ENCODE results near the gene IFNAR1.
A peak's percentile ranks its signal among the peaks of the same experiment; 100 is the strongest.
"Not testable (repeated sequence)": the region's sequence is repeated elsewhere in the genome, so short reads cannot be mapped to it uniquely, and the experiment has no call there.

Gene IFNAR1

GRCh38 chr21:33308586-33309490 lies 15.9 kb upstream of the IFNAR1 start:
- WGBS, result 83% methylated on average over 6 of the region's 6 CpGs
- H3K4me3 ChIP-seq (ENCODE audit: low read length), result no peak overlapping the region
- no peaks in the 10 kb centered on the region for H3K36me3 ChIP-seq (ENCODE audit: insufficient read depth, low read length)
- no peak overlapping the region for H3K9ac ChIP-seq (ENCODE audit: low read depth, low read length)
- H3K27me3 ChIP-seq (ENCODE audit: insufficient read depth, low read length), result no peaks in the 10 kb centered on the region
- no peak overlapping the region for H3K27ac ChIP-seq (ENCODE audit: low read depth, low read length)
- no peaks in the 10 kb centered on the region for H3K4me1 ChIP-seq (ENCODE audit: insufficient read depth, low read length)
- no peaks in the 10 kb centered on the region; the same call in 1 of the 2 replicates for H3K9me3 ChIP-seq (ENCODE audit: insufficient read depth, low read depth, low read length)

GRCh38 chr21:33309778-33310177 lies 15.0 kb upstream of the IFNAR1 start:
- H3K9ac ChIP-seq (ENCODE audit: low read depth, low read length), result no peak overlapping the region
- H3K4me1 ChIP-seq (ENCODE audit: insufficient read depth, low read length), result no peaks in the 10 kb centered on the region
- H3K4me3 ChIP-seq (ENCODE audit: low read length), result no peak overlapping the region
- H3K27ac ChIP-seq (ENCODE audit: low read depth, low read length), result no peak overlapping the region
- H3K36me3 ChIP-seq (ENCODE audit: insufficient read depth, low read length), result no peaks in the 10 kb centered on the region
- no peaks in the 10 kb centered on the region; the same call in 1 of the 2 replicates for H3K9me3 ChIP-seq (ENCODE audit: insufficient read depth, low read depth, low read length)
- whole genome bisulfite sequencing, result 85% methylated on average over 1 of the region's 1 CpG
- no peaks in the 10 kb centered on the region for H3K27me3 ChIP-seq (ENCODE audit: insufficient read depth, low read length)

DNA sequence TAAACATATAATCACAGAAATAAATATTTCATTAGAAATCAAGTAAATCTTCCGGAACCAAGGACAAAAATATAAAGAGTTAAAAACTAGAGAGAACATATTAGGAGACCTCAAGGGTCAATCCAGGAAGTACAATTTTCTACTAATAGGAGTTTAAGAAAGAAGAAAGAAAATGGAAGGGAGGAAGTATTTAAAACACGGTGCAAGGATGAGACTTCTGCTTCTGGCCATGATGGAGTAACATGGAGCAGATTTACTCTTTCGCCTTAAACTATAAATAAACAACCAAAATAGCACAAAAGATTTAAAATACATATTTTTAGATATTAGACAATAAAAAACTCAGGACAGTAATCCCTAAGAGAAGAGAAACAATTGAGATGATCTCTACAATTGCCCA lies 12.6 kb upstream of the IFNAR1 start:
- H3K9ac ChIP-seq (ENCODE audit: low read depth, low read length), result no peak overlapping the region
- no peaks in the 10 kb centered on the region for H3K36me3 ChIP-seq (ENCODE audit: insufficient read depth, low read length)
- H3K4me3 ChIP-seq (ENCODE audit: low read length), result no peak overlapping the region
- WGBS, result 100% methylated on average over 1 of the region's 3 CpGs
- H3K4me1 ChIP-seq (ENCODE audit: insufficient read depth, low read length), result no peaks in the 10 kb centered on the region
- no peaks in the 10 kb centered on the region; the same call in 1 of the 2 replicates for H3K9me3 ChIP-seq (ENCODE audit: insufficient read depth, low read depth, low read length)
- no peaks in the 10 kb centered on the region for H3K27me3 ChIP-seq (ENCODE audit: insufficient read depth, low read length)
- H3K27ac ChIP-seq (ENCODE audit: low read depth, low read length), result no peak overlapping the region

DNA sequence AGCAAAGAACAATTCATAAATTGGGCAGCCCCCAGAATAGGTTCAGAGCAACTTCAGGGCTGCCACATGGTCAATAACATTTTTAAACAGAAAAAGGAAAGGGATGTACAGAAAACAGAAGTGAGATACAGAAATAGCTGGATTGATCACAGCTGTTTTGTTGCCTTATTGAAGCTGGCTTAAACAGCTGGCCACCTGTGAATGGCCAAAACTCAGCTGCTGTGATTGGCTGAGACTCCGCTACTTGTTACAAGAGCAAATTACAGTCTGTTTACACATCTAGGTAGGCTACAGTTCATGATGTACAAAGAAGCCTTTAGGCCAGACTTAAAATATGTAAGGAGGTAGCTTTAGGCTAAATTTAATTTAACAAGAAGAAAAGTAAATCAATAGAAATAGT lies 11.6 kb upstream of the IFNAR1 start:
- H3K4me1 ChIP-seq (ENCODE audit: insufficient read depth, low read length), result no peaks in the 10 kb centered on the region
- no peaks in the 10 kb centered on the region for H3K36me3 ChIP-seq (ENCODE audit: insufficient read depth, low read length)
- 94% methylated on average over 1 of the region's 1 CpG for WGBS
- no peak overlapping the region for H3K27ac ChIP-seq (ENCODE audit: low read depth, low read length)
- no peaks in the 10 kb centered on the region for H3K27me3 ChIP-seq (ENCODE audit: insufficient read depth, low read length)
- H3K9ac ChIP-seq (ENCODE audit: low read depth, low read length), result no peak overlapping the region
- no peak overlapping the region for H3K4me3 ChIP-seq (ENCODE audit: low read length)
- H3K9me3 ChIP-seq (ENCODE audit: insufficient read depth, low read depth, low read length), result no peaks in the 10 kb centered on the region; the same call in 1 of the 2 replicates

- no peak overlapping the region for H3K27ac ChIP-seq (ENCODE audit: low read depth, low read length)
- H3K9me3 ChIP-seq (ENCODE audit: insufficient read depth, low read depth, low read length), result no peaks in the 10 kb centered on the region; the same call in 1 of the 2 replicates
- H3K4me1 ChIP-seq (ENCODE audit: insufficient read depth, low read length), result no peaks in the 10 kb centered on the region
- H3K4me3 ChIP-seq (ENCODE audit: low read length), result no peak overlapping the region
- H3K9ac ChIP-seq (ENCODE audit: low read depth, low read length), result no peak overlapping the region
- WGBS, result 94% methylated on average over 3 of the region's 4 CpGs
- H3K36me3 ChIP-seq (ENCODE audit: insufficient read depth, low read length), result no peaks in the 10 kb centered on the region
- H3K27me3 ChIP-seq (ENCODE audit: insufficient read depth, low read length), result no peaks in the 10 kb centered on the region
Observed at GRCh38 chr21:33313611-33314010, 11.2 kb upstream of the IFNAR1 start.

GRCh38 chr21:33314111-33314510 lies 10.7 kb upstream of the IFNAR1 start:
- 75% methylated on average over 3 of the region's 4 CpGs for WGBS
- Histone ChIP-seq H3K9me3 (ENCODE audit: insufficient read depth, low read depth, low read length) (no peaks in the 10 kb centered on the region; the same call in 1 of the 2 replicates), H3K27ac (ENCODE audit: low read depth, low read length) (no peak overlapping the region), H3K4me1 (ENCODE audit: insufficient read depth, low read length) (no peaks in the 10 kb centered on the region), H3K9ac (ENCODE audit: low read depth, low read length) (no peak overlapping the region), H3K36me3 (ENCODE audit: insufficient read depth, low read length) (no peaks in the 10 kb centered on the region), H3K27me3 (ENCODE audit: insufficient read depth, low read length) (no peaks in the 10 kb centered on the region), H3K4me3 (ENCODE audit: low read length) (no peak overlapping the region)

DNA sequence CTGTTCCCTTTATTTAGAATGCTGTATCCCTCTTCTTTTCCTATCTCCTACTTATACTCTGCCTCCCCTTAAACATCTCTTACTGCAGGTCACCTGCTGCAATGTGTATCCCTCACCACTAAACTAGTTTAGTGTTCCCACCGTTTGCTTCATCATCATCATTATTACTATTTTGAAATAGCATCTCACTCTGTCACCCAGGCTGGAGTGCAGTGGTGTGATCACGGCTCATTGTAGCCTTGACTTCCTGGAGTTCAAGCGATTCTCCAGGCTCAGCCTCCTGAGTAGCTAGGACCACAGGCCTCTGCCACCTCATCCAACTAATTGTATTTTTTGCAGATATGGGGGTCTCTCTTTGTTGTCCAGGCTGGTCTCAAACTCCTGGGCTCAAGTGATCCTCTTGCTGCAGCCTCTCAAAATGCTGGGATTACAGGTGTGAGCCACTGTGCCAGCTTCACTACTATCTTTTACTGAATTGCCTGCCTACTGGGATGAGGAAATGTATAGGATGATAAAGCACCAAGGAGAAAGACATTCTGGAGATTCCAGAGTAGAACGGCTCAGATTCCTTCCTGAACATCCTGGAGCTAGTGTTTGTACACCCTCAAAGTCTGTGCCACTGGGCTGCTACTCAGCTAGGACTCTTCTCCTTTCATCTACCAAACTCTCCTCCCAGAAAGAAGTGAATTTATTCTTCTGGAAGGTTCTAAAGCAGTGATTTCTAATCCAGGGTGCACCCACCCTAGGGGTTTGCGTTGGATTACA lies 8.6 kb upstream of the IFNAR1 start:
- H3K36me3 ChIP-seq (ENCODE audit: insufficient read depth, low read length), result no peaks in the 10 kb centered on the region
- H3K4me3 ChIP-seq (ENCODE audit: low read length), result no peak overlapping the region
- H3K27me3 ChIP-seq (ENCODE audit: insufficient read depth, low read length), result no peaks in the 10 kb centered on the region
- no peak overlapping the region for H3K27ac ChIP-seq (ENCODE audit: low read depth, low read length)
- H3K4me1 ChIP-seq (ENCODE audit: insufficient read depth, low read length), result no peaks in the 10 kb centered on the region
- H3K9ac ChIP-seq (ENCODE audit: low read depth, low read length), result no peak overlapping the region
- 87% methylated on average over 4 of the region's 5 CpGs for WGBS
- no peaks in the 10 kb centered on the region; the same call in 1 of the 2 replicates for H3K9me3 ChIP-seq (ENCODE audit: insufficient read depth, low read depth, low read length)

DNA sequence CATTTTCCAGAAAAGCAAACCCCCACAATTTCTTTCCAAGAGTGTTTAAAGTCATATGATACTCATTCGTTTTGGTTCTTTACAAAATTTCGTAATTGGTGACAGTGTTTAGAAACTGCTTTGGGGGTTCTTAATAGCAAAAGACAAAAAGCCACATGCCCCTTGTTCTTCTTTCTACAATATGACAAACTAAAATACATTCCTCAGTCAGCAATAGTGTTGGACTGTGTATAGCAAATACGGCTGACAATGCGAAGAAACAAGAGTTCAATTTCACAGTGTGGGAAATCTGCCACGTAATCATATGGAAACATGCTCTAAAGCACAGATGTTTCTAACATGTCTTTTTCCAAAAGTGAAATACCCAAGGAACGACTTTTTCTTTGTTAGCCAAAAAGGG lies 7.6 kb upstream of the IFNAR1 start:
- H3K27ac ChIP-seq (ENCODE audit: low read depth, low read length), result no peak overlapping the region
- H3K27me3 ChIP-seq (ENCODE audit: insufficient read depth, low read length), result no peaks in the 10 kb centered on the region
- H3K9ac ChIP-seq (ENCODE audit: low read depth, low read length), result no peak overlapping the region
- H3K9me3 ChIP-seq (ENCODE audit: insufficient read depth, low read depth, low read length), result no peaks in the 10 kb centered on the region; the same call in 1 of the 2 replicates
- no peaks in the 10 kb centered on the region for H3K36me3 ChIP-seq (ENCODE audit: insufficient read depth, low read length)
- H3K4me3 ChIP-seq (ENCODE audit: low read length), result no peak overlapping the region
- WGBS, result 77% methylated on average over 5 of the region's 6 CpGs
- H3K4me1 ChIP-seq (ENCODE audit: insufficient read depth, low read length), result no peaks in the 10 kb centered on the region

DNA sequence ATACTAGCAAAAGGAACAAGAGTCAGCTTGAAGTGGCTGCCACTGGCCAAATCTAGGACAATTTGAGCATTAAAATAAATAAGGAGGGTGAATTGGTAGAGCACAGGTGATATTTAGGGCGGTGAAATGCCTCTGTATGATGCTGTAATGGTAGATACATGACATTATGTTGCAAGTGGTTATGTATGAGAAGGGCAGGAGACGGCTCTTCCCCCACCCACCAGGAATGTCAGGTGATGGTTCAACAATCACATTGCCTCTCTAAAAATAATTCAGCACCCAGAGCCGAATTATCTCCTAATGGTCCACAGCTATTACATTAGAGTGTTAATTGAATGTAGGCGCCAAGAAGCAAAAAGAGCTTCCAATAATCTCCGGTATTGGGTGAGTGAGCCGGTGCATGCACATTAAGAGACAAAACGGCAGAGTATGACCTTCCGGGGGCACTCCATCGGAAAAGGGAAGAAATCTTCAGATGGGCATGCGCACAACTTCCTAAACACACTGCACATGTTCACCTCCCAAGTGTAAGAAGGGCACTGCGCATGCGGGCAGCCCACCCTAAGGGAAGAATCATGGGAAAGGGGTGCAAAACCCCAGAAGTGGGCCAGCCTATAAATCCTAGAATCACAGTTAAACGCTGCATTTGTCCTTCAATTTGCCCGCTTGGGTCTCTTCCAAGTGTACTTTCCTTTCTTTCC lies 6.8 kb upstream of the IFNAR1 start:
- Histone ChIP-seq H3K36me3 (ENCODE audit: insufficient read depth, low read length) (no peaks in the 10 kb centered on the region), H3K4me3 (ENCODE audit: low read length) (no peak overlapping the region), H3K27me3 (ENCODE audit: insufficient read depth, low read length) (no peaks in the 10 kb centered on the region), H3K9ac (ENCODE audit: low read depth, low read length) (no peak overlapping the region), H3K4me1 (ENCODE audit: insufficient read depth, low read length) (no peaks in the 10 kb centered on the region), H3K9me3 (ENCODE audit: insufficient read depth, low read depth, low read length) (no peaks in the 10 kb centered on the region; the same call in 1 of the 2 replicates), H3K27ac (ENCODE audit: low read depth, low read length) (no peak overlapping the region)
- WGBS, result 92% methylated on average over 13 of the region's 14 CpGs

DNA sequence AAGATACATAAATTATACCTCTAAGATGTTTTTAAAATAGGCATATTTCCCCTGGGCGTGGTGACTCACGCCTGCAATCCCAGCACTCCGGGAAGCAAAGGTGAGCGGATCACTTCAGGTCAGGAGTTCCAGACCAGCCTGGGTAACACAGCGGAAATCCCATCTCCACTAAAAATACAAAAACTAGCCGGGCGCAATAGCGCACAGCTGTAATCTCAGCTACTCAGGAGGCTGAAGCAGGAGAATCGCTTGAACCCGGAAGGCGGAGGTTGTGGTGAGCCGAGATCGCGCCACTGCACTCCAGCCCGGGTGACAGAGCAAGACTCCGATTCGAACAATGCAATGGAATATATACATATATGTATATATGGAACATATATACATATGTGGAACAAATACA lies 3.8 kb upstream of the IFNAR1 start:
- not testable (repeated sequence) for H3K4me1 ChIP-seq (ENCODE audit: insufficient read depth, low read length); H3K27me3 ChIP-seq (ENCODE audit: insufficient read depth, low read length)
- 86% methylated on average over 15 of the region's 17 CpGs for WGBS

GRCh38 chr21:33323610-33324009 lies 1.2 kb upstream of the IFNAR1 start:
- not testable (repeated sequence) for H3K9me3 ChIP-seq (ENCODE audit: insufficient read depth, low read depth, low read length); H3K27ac ChIP-seq (ENCODE audit: low read depth, low read length); H3K4me1 ChIP-seq (ENCODE audit: insufficient read depth, low read length); H3K27me3 ChIP-seq (ENCODE audit: insufficient read depth, low read length); H3K9ac ChIP-seq (ENCODE audit: low read depth, low read length); H3K36me3 ChIP-seq (ENCODE audit: insufficient read depth, low read length)
- peak overlapping the region; percentile 86 for H3K4me3 ChIP-seq (ENCODE audit: low read length)

More for the DNA sequence above, 3.8 kb upstream of the IFNAR1 start:
- H3K27ac ChIP-seq (ENCODE audit: low read depth, low read length); H3K9me3 ChIP-seq (ENCODE audit: insufficient read depth, low read depth, low read length); H3K36me3 ChIP-seq (ENCODE audit: insufficient read depth, low read length); H3K9ac ChIP-seq (ENCODE audit: low read depth, low read length); H3K4me3 ChIP-seq (ENCODE audit: low read length): not testable (repeated sequence)
